LoVo (cell line): ENCODE measurements around the gene RASL11B.
A peak's percentile ranks its signal among the peaks of the same experiment; 100 is the strongest.

ENCODE experiments used
- DNase-seq: peaks from one replicate; pipeline ENCODE4 v3.0.0-alpha.2; 2016; ENCODE audit warnings: low spot score

Gene RASL11B

GRCh38 chr4:52874948-52875347 lies 12.8 kb downstream of the RASL11B start:
- DNase-seq: no peak

- no peak for DNase-seq
Measured at GRCh38 chr4:52876069-52876468, 14.0 kb downstream of the RASL11B start.

GRCh38 chr4:52877036-52877435 lies 14.9 kb downstream of the RASL11B start:
- no peak for DNase-seq

- no peak for DNase-seq
Measured at GRCh38 chr4:52877694-52878093, 15.6 kb downstream of the RASL11B start.

- DNase-seq: no peak
Measured at GRCh38 chr4:52879471-52879870, 17.4 kb downstream of the RASL11B start.

GRCh38 chr4:52880994-52881393 lies 18.9 kb downstream of the RASL11B start:
- DNase-seq: no peak

GRCh38 chr4:52883183-52883621 lies 21.1 kb downstream of the RASL11B start:
- DNase-seq: no peak

- DNase-seq: no peak
Measured at GRCh38 chr4:52883707-52884669, 21.9 kb downstream of the RASL11B start.

- no peak for DNase-seq
Measured at GRCh38 chr4:52884994-52885393, 22.9 kb downstream of the RASL11B start.

GRCh38 chr4:52889354-52889753 lies 27.2 kb downstream of the RASL11B start:
- no peak for DNase-seq

- no peak for DNase-seq
Measured at GRCh38 chr4:52889778-52890520, 27.8 kb downstream of the RASL11B start.

GRCh38 chr4:52890521-52890791 lies 28.3 kb downstream of the RASL11B start:
- no peak for DNase-seq

- DNase-seq: no peak
Measured at GRCh38 chr4:52891743-52892142, 29.6 kb downstream of the RASL11B start.

GRCh38 chr4:52892880-52893279 lies 30.8 kb downstream of the RASL11B start:
- DNase-seq: no peak

- no peak for DNase-seq
Measured at GRCh38 chr4:52894443-52894842, 32.3 kb downstream of the RASL11B start.

- no peak for DNase-seq
Measured at GRCh38 chr4:52903273-52903672, 41.2 kb downstream of the RASL11B start.

GRCh38 chr4:52904421-52904820 lies 42.3 kb downstream of the RASL11B start:
- no peak for DNase-seq

- DNase-seq: no peak
Measured at GRCh38 chr4:52907510-52907909, 45.4 kb downstream of the RASL11B start.

GRCh38 chr4:52910115-52910514 lies 48.0 kb downstream of the RASL11B start:
- no peak for DNase-seq

- DNase-seq: peak; percentile 62
Measured at GRCh38 chr4:52911684-52912294, 49.7 kb downstream of the RASL11B start.

- no peak for DNase-seq
Measured at GRCh38 chr4:52912608-52913007, 50.5 kb downstream of the RASL11B start.

GRCh38 chr4:52914051-52914605 lies 52.0 kb downstream of the RASL11B start:
- DNase-seq: peak; percentile 35

- DNase-seq: no peak
Measured at GRCh38 chr4:52915191-52915590, 53.1 kb downstream of the RASL11B start.
